Mesothelial cell of epicardium (in vitro differentiated cells): Measurements from ENCODE around the gene BCAS1. TPM values are rescaled to one million over a fixed set of nuclear protein-coding genes. Genes with fewer than 3 reads are reported as not detected.

ENCODE experiments used
- DNase-seq, 2 experiments: peaks; one replicate each; pipeline ENCODE4 v3.0.0; 2021; ENCODE audit warnings: low spot score in 2 of 2; ENCODE audit not compliant: unreplicated experiment in 2 of 2
- H3K27ac Mint-ChIP-seq: 2 replicates; pipeline ENCODE4 v1.8.0; 2021; ENCODE audit warnings: mixed read lengths
- H3K27me3 Mint-ChIP-seq: 2 replicates; pipeline ENCODE4 v1.8.0; 2021; ENCODE audit warnings: low read depth, mixed read lengths
- H3K36me3 Mint-ChIP-seq: 2 replicates; pipeline ENCODE4 v1.8.0; 2021; ENCODE audit warnings: mixed read lengths
- H3K4me1 Mint-ChIP-seq: 2 replicates; pipeline ENCODE4 v1.8.0; 2021; ENCODE audit warnings: mixed read lengths
- H3K4me3 Mint-ChIP-seq: 2 replicates; pipeline ENCODE4 v1.8.0; 2021; ENCODE audit warnings: mild to moderate bottlenecking, moderate library complexity, mixed read lengths
- H3K9me3 Mint-ChIP-seq: 2 replicates; pipeline ENCODE4 v1.8.0; 2021; ENCODE audit warnings: mixed read lengths
- total RNA-seq: library from RNA; stranded (reverse); gene quantifications from 3 replicates; pipeline ENCODE4 v1.2.1, GENCODE V29; 2021
- TF ChIP-seq, protein P1 (sequence below): fragments of 200-600 bp; sonication (generic); IDR thresholded peaks from one replicate; pipeline ENCODE4 v1.5.0; 2021; ENCODE audit warnings: antibody characterized with exemption; ENCODE audit not compliant: unreplicated experiment

BCAS1 gene
- 0.18 to 0.20 TPM (median 0.20 TPM) in 3 replicates for total RNA-seq

GRCh38 chr20:54070187-54070987 is at the start of gene BCAS1:
Gene BCAS1 (minus strand): TSS chr20:54070594. CDS start chr20:54058718, 11,876 bp downstream.
- H3K36me3 Mint-ChIP-seq = no peaks in the 10 kb centered on the region
- H3K9me3 Mint-ChIP-seq = no peaks in the 10 kb centered on the region
- no peak within 1 kb of the TSS for H3K4me3 Mint-ChIP-seq
- peaks cover 12% of the 10 kb centered on the region for H3K27me3 Mint-ChIP-seq
- peaks cover 7% of the 10 kb centered on the region for H3K4me1 Mint-ChIP-seq
- TF ChIP-seq, protein P1, sequence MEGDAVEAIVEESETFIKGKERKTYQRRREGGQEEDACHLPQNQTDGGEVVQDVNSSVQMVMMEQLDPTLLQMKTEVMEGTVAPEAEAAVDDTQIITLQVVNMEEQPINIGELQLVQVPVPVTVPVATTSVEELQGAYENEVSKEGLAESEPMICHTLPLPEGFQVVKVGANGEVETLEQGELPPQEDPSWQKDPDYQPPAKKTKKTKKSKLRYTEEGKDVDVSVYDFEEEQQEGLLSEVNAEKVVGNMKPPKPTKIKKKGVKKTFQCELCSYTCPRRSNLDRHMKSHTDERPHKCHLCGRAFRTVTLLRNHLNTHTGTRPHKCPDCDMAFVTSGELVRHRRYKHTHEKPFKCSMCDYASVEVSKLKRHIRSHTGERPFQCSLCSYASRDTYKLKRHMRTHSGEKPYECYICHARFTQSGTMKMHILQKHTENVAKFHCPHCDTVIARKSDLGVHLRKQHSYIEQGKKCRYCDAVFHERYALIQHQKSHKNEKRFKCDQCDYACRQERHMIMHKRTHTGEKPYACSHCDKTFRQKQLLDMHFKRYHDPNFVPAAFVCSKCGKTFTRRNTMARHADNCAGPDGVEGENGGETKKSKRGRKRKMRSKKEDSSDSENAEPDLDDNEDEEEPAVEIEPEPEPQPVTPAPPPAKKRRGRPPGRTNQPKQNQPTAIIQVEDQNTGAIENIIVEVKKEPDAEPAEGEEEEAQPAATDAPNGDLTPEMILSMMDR = no peak
- no peak within 1 kb of the TSS for H3K27ac Mint-ChIP-seq
- no peak for DNase-seq

GRCh38 chr20:54119744-54120143 is 49.4 kb upstream of the BCAS1 start:
- no peak overlapping the region for H3K27ac Mint-ChIP-seq

GRCh38 chr20:54118220-54119001 is 48.0 kb upstream of the BCAS1 start:
- TF ChIP-seq, protein P1 = no peak
- Mint-ChIP-seq H3K36me3 (no peaks in the 10 kb centered on the region), H3K9me3 (no peaks in the 10 kb centered on the region), H3K27me3 (no peaks in the 10 kb centered on the region), H3K4me1 (peaks cover 13% of the 10 kb centered on the region), H3K4me3 (no peak overlapping the region), H3K27ac (no peak overlapping the region)
- no peak for DNase-seq

More at GRCh38 chr20:54119744-54120143, 49.4 kb upstream of the BCAS1 start:
- no peaks in the 10 kb centered on the region for H3K36me3 Mint-ChIP-seq
- H3K4me3 Mint-ChIP-seq = no peak overlapping the region
- peaks cover 20% of the 10 kb centered on the region for H3K4me1 Mint-ChIP-seq
- no peaks in the 10 kb centered on the region for H3K9me3 Mint-ChIP-seq
- DNase-seq = no peak
- TF ChIP-seq, protein P1 = no peak
- H3K27me3 Mint-ChIP-seq = no peaks in the 10 kb centered on the region

GRCh38 chr20:54116550-54117235 is 46.3 kb upstream of the BCAS1 start:
- Mint-ChIP-seq H3K27me3 (no peaks in the 10 kb centered on the region), H3K36me3 (no peaks in the 10 kb centered on the region), H3K9me3 (no peaks in the 10 kb centered on the region), H3K4me1 (no peaks in the 10 kb centered on the region), H3K4me3 (no peak overlapping the region), H3K27ac (no peak overlapping the region)
- DNase-seq = no peak
- TF ChIP-seq, protein P1 = no peak

- Mint-ChIP-seq H3K36me3 (no peaks in the 10 kb centered on the region), H3K27ac (no peak overlapping the region), H3K9me3 (peaks cover 5% of the 10 kb centered on the region), H3K4me3 (no peak overlapping the region), H3K4me1 (no peaks in the 10 kb centered on the region), H3K27me3 (no peaks in the 10 kb centered on the region)
- no peak for DNase-seq
- TF ChIP-seq, protein P1 = no peak
These were observed 44.9 kb upstream of the BCAS1 start for GRCh38 chr20:54115172-54115854.
